SHP77 (cell line): ENCODE data around the gene RIPK4.
"Not testable (repeated sequence)": the region's sequence is repeated elsewhere in the genome, so short reads cannot be mapped to it uniquely, and the experiment has no call there.

Experiments
- DNase-seq, 2 experiments: peaks; one replicate each; lab custom pipeline; 2025; lab: John Stamatoyannopoulos, UW

RIPK4 gene

GRCh38 chr21:41795726-41796125, 28.9 kb upstream of the RIPK4 start:
- DNase-seq = no peak

GRCh38 chr21:41794600-41794999, 27.7 kb upstream of the RIPK4 start:
- no peak for DNase-seq

GRCh38 chr21:41792711-41793110, 25.9 kb upstream of the RIPK4 start:
- no peak for DNase-seq

GRCh38 chr21:41786509-41786987, 19.7 kb upstream of the RIPK4 start:
- peak; percentile 15 to 45 for DNase-seq

- DNase-seq = not testable (repeated sequence)
Observed at GRCh38 chr21:41785262-41785661, 18.4 kb upstream of the RIPK4 start.

- no peak for DNase-seq
Observed at GRCh38 chr21:41784456-41785102, 17.7 kb upstream of the RIPK4 start.

GRCh38 chr21:41783476-41784180, 16.8 kb upstream of the RIPK4 start:
- DNase-seq = peak; percentile 28 to 38

GRCh38 chr21:41781050-41781410, 14.2 kb upstream of the RIPK4 start:
- DNase-seq = no peak

- no peak for DNase-seq
Observed at GRCh38 chr21:41780337-41781049, 13.6 kb upstream of the RIPK4 start.

- peak; percentile 15 to 35 for DNase-seq
Observed at GRCh38 chr21:41779659-41780058, 12.8 kb upstream of the RIPK4 start.

GRCh38 chr21:41778930-41779600, 12.2 kb upstream of the RIPK4 start:
- DNase-seq = peak; percentile 70 to 72

- peak; percentile 44 to 63 for DNase-seq
Observed at GRCh38 chr21:41777951-41778815, 11.3 kb upstream of the RIPK4 start.

GRCh38 chr21:41776778-41777177, 9.9 kb upstream of the RIPK4 start:
- no peak for DNase-seq

GRCh38 chr21:41775149-41775472, 8.3 kb upstream of the RIPK4 start:
- no peak for DNase-seq

GRCh38 chr21:41774467-41775148, 7.8 kb upstream of the RIPK4 start:
- DNase-seq = peak in 1 of 2 experiments; percentile 8

GRCh38 chr21:41772351-41773080, 5.7 kb upstream of the RIPK4 start:
- DNase-seq = no peak

- no peak for DNase-seq
Observed at GRCh38 chr21:41771625-41771945, 4.7 kb upstream of the RIPK4 start.

GRCh38 chr21:41770901-41771624, 4.2 kb upstream of the RIPK4 start:
- DNase-seq = no peak

- no peak for DNase-seq
Observed at GRCh38 chr21:41769933-41770332, 3.1 kb upstream of the RIPK4 start.

- DNase-seq = no peak
Observed at GRCh38 chr21:41769521-41769920, 2.7 kb upstream of the RIPK4 start.
